Stimulated activated naive B cell treated with anti-CD40 and anti-IgM and Interleukin-4, amounts not matched to agents 10 μg/mL and 1 μg/mL and 100 μg/mL, for 72 hours (primary cell): ENCODE data around the gene OR1I1.
"Not testable (repeated sequence)": the region's sequence is repeated elsewhere in the genome, so short reads cannot be mapped to it uniquely, and the experiment has no call there.

ENCODE experiments used
- ATAC-seq, 2 donors: fragments of 150-1000 bp; cut with Tn5 transposase; replicated peaks; 2 replicates each; pipeline ENCODE4 v1.10.0; 2021; ENCODE audit warnings: moderate library complexity in 1 of 2
- DNase-seq: peaks from one replicate; pipeline ENCODE4 v3.0.0; 2021
- H3K27ac Mint-ChIP-seq: one replicate; pipeline ENCODE4 v1.8.0; 2022; ENCODE audit warnings: mild to moderate bottlenecking, mixed read lengths
- H3K27me3 Mint-ChIP-seq, 2 donors: one replicate each; pipeline ENCODE4 v1.8.0; 2022; ENCODE audit warnings: mixed read lengths in 2 of 2
- H3K36me3 Mint-ChIP-seq, 2 donors: one replicate each; pipeline ENCODE4 v1.8.0; 2022; ENCODE audit warnings: mixed read lengths in 2 of 2, mild to moderate bottlenecking in 1 of 2
- H3K4me1 Mint-ChIP-seq, 2 donors: one replicate each; pipeline ENCODE4 v1.8.0; 2022; ENCODE audit warnings: mixed read lengths in 2 of 2, mild to moderate bottlenecking in 1 of 2
- H3K4me3 Mint-ChIP-seq, 2 donors: one replicate each; pipeline ENCODE4 v1.8.0; 2022; ENCODE audit warnings: mild to moderate bottlenecking in 2 of 2, mixed read lengths in 2 of 2, moderate library complexity in 1 of 2
- H3K9me3 Mint-ChIP-seq, 2 donors: one replicate each; pipeline ENCODE4 v1.8.0; 2022; ENCODE audit warnings: mixed read lengths in 2 of 2, mild to moderate bottlenecking in 1 of 2

Gene OR1I1

GRCh38 chr19:15081911-15082310 is at the start of gene OR1I1:
TSS of gene OR1I1 (plus strand) at chr19:15082211. CDS start at chr19:15087066, 4,855 bp downstream.
- no peaks in the 10 kb centered on the region for H3K9me3 Mint-ChIP-seq
- H3K4me1 Mint-ChIP-seq = no peaks in the 10 kb centered on the region
- no peaks in the 10 kb centered on the region for H3K36me3 Mint-ChIP-seq
- ATAC-seq = no peak
- H3K4me3 Mint-ChIP-seq = no peak within 1 kb of the TSS
- H3K27me3 Mint-ChIP-seq = peaks cover 23 to 36% of the 10 kb centered on the region in 2 donors
- no peak for DNase-seq
- H3K27ac Mint-ChIP-seq = no peak within 1 kb of the TSS

GRCh38 chr19:15035795-15036311 is 46.2 kb upstream of the OR1I1 start:
- no peaks in the 10 kb centered on the region for H3K4me1 Mint-ChIP-seq
- H3K27me3 Mint-ChIP-seq = peaks cover 21 to 22% of the 10 kb centered on the region in 2 donors
- DNase-seq (no peak), ATAC-seq (no peak)
- no peak overlapping the region for H3K27ac Mint-ChIP-seq
- H3K4me3 Mint-ChIP-seq = no peak overlapping the region
- no peaks in the 10 kb centered on the region for H3K36me3 Mint-ChIP-seq
- H3K9me3 Mint-ChIP-seq = peaks cover 0 to 3% of the 10 kb centered on the region in 2 donors

GRCh38 chr19:15037586-15037985 is 44.4 kb upstream of the OR1I1 start:
- H3K4me1 Mint-ChIP-seq = no peaks in the 10 kb centered on the region
- H3K9me3 Mint-ChIP-seq = no peaks in the 10 kb centered on the region
- H3K36me3 Mint-ChIP-seq = no peaks in the 10 kb centered on the region
- H3K27ac Mint-ChIP-seq = no peak overlapping the region
- ATAC-seq (no peak), DNase-seq (no peak)
- peaks cover 21 to 22% of the 10 kb centered on the region in 2 donors for H3K27me3 Mint-ChIP-seq
- H3K4me3 Mint-ChIP-seq = no peak overlapping the region

- no peak for DNase-seq
- Mint-ChIP-seq H3K27ac (no peak overlapping the region), H3K27me3 (peaks cover 17 to 22% of the 10 kb centered on the region in 2 donors), H3K9me3 (no peaks in the 10 kb centered on the region), H3K4me3 (no peak overlapping the region), H3K36me3 (no peaks in the 10 kb centered on the region), H3K4me1 (no peaks in the 10 kb centered on the region)
- no peak for ATAC-seq
These were observed 43.7 kb upstream of the OR1I1 start for GRCh38 chr19:15038294-15038693.

GRCh38 chr19:15042003-15042402 is 40.0 kb upstream of the OR1I1 start:
- no peaks in the 10 kb centered on the region for H3K4me1 Mint-ChIP-seq
- peaks cover 10% of the 10 kb centered on the region in 2 donors for H3K27me3 Mint-ChIP-seq
- DNase-seq (no peak), ATAC-seq (no peak)
- H3K9me3 Mint-ChIP-seq = no peaks in the 10 kb centered on the region
- H3K4me3 Mint-ChIP-seq = no peak overlapping the region
- no peak overlapping the region for H3K27ac Mint-ChIP-seq
- H3K36me3 Mint-ChIP-seq = no peaks in the 10 kb centered on the region

GRCh38 chr19:15042826-15043225 is 39.2 kb upstream of the OR1I1 start:
- Mint-ChIP-seq H3K27ac (no peak overlapping the region), H3K9me3 (no peaks in the 10 kb centered on the region), H3K36me3 (no peaks in the 10 kb centered on the region), H3K4me1 (no peaks in the 10 kb centered on the region), H3K4me3 (no peak overlapping the region), H3K27me3 (peaks cover 10 to 14% of the 10 kb centered on the region in 2 donors)
- ATAC-seq (no peak), DNase-seq (no peak)

GRCh38 chr19:15045506-15045905 is 36.5 kb upstream of the OR1I1 start:
- no peak for DNase-seq
- Mint-ChIP-seq H3K27me3 (peaks cover 13 to 19% of the 10 kb centered on the region in 2 donors), H3K27ac (no peak overlapping the region), H3K4me1 (no peaks in the 10 kb centered on the region), H3K9me3 (no peaks in the 10 kb centered on the region), H3K36me3 (no peaks in the 10 kb centered on the region), H3K4me3 (no peak overlapping the region)
- no peak for ATAC-seq

GRCh38 chr19:15047680-15048079 is 34.3 kb upstream of the OR1I1 start:
- ATAC-seq (no peak), DNase-seq (no peak)
- H3K4me3 Mint-ChIP-seq = no peak overlapping the region
- peaks cover 0 to 4% of the 10 kb centered on the region in 2 donors for H3K9me3 Mint-ChIP-seq
- H3K27me3 Mint-ChIP-seq = peaks cover 28 to 30% of the 10 kb centered on the region in 2 donors
- H3K27ac Mint-ChIP-seq = no peak overlapping the region
- no peaks in the 10 kb centered on the region for H3K4me1 Mint-ChIP-seq
- H3K36me3 Mint-ChIP-seq = no peaks in the 10 kb centered on the region

GRCh38 chr19:15048128-15048527 is 33.9 kb upstream of the OR1I1 start:
- Mint-ChIP-seq H3K36me3 (no peaks in the 10 kb centered on the region), H3K27me3 (peaks cover 28 to 30% of the 10 kb centered on the region in 2 donors), H3K4me1 (no peaks in the 10 kb centered on the region), H3K9me3 (peaks cover 0 to 4% of the 10 kb centered on the region in 2 donors), H3K27ac (no peak overlapping the region), H3K4me3 (no peak overlapping the region)
- no peak for ATAC-seq
- DNase-seq = no peak

GRCh38 chr19:15048885-15049541 is 33.0 kb upstream of the OR1I1 start, which contains the start of gene CASP14:
TSS of gene CASP14 (plus strand) at chr19:15049480. CDS start at chr19:15052252, 2,772 bp downstream.
- Mint-ChIP-seq H3K27ac (no peak within 1 kb of the TSS), H3K4me3 (no peak within 1 kb of the TSS), H3K4me1 (no peaks in the 10 kb centered on the region), H3K27me3 (peaks cover 28% of the 10 kb centered on the region in 2 donors), H3K36me3 (no peaks in the 10 kb centered on the region), H3K9me3 (peaks cover 0 to 4% of the 10 kb centered on the region in 2 donors)
- ATAC-seq (no peak), DNase-seq (no peak)

- Mint-ChIP-seq H3K9me3 (peaks cover 0 to 4% of the 10 kb centered on the region in 2 donors), H3K36me3 (no peaks in the 10 kb centered on the region)
These were observed 31.4 kb upstream of the OR1I1 start for GRCh38 chr19:15050639-15051038.

GRCh38 chr19:15062036-15062435 is 20.0 kb upstream of the OR1I1 start:
- H3K36me3 Mint-ChIP-seq = peaks cover 0 to 6% of the 10 kb centered on the region in 2 donors
- H3K4me3 Mint-ChIP-seq = no peak overlapping the region
- no peak overlapping the region for H3K27ac Mint-ChIP-seq
- ATAC-seq (no peak), DNase-seq (no peak)
- H3K9me3 Mint-ChIP-seq = peaks cover 5 to 12% of the 10 kb centered on the region in 2 donors
- no peaks in the 10 kb centered on the region for H3K4me1 Mint-ChIP-seq
- peaks cover 41 to 47% of the 10 kb centered on the region in 2 donors for H3K27me3 Mint-ChIP-seq

More at GRCh38 chr19:15050639-15051038, 31.4 kb upstream of the OR1I1 start:
- no peaks in the 10 kb centered on the region for H3K4me1 Mint-ChIP-seq
- H3K27ac Mint-ChIP-seq = no peak overlapping the region
- DNase-seq (no peak), ATAC-seq (no peak)
- no peak overlapping the region for H3K4me3 Mint-ChIP-seq
- peaks cover 29 to 30% of the 10 kb centered on the region in 2 donors for H3K27me3 Mint-ChIP-seq

GRCh38 chr19:15070386-15070785 is 11.6 kb upstream of the OR1I1 start:
- peaks cover 11 to 13% of the 10 kb centered on the region in 2 donors for H3K27me3 Mint-ChIP-seq
- H3K4me3 Mint-ChIP-seq, ATAC-seq: not testable (repeated sequence)

GRCh38 chr19:15072930-15073647 is 8.9 kb upstream of the OR1I1 start:
- ATAC-seq (no peak), DNase-seq (no peak)
- Mint-ChIP-seq H3K4me3 (no peak overlapping the region), H3K9me3 (no peaks in the 10 kb centered on the region), H3K27me3 (peaks cover 0 to 4% of the 10 kb centered on the region in 2 donors), H3K27ac (no peak overlapping the region), H3K36me3 (no peaks in the 10 kb centered on the region), H3K4me1 (peaks cover 0 to 6% of the 10 kb centered on the region in 2 donors)

More at GRCh38 chr19:15070386-15070785, 11.6 kb upstream of the OR1I1 start:
- not testable (repeated sequence) for H3K4me1 Mint-ChIP-seq, DNase-seq, H3K9me3 Mint-ChIP-seq, H3K27ac Mint-ChIP-seq, H3K36me3 Mint-ChIP-seq
